ENCODE results near the gene IGF2BP2.

The IGF2BP2 gene

DNA sequence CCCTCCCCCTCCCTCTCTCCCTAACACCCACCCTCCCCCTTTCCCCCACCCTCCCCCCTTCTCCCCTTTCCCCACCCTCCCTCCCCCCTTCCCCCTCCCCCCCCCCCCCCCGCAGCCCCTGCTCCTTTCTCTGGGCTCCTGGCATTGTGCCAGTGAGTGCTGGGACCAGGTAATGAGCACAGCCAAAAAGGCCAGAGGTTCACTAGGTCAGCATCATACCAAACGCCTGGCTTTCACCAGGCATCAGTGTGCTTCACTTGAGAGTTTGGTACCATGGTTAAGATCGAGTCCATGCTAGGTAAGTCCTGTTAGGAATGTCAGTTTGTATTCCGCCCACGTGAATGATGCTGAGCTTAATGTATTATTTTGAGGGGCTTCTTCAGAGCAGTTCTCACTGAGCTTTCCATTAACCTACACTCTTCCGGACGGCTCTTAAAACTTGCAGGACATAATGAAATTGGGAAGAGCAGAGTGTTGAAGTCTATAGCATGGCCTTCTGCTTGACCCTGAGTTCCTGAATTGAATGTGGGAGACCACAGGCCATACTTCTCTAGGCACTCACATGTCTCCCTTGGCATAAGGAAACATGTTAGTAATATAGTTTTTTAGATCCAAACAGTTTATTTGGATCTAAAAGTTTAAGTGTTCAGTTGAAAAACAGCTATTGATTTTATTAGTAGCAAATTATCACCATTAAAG lies 193.2 kb downstream of the IGF2BP2 start:
- no peak for DNase-seq

DNA sequence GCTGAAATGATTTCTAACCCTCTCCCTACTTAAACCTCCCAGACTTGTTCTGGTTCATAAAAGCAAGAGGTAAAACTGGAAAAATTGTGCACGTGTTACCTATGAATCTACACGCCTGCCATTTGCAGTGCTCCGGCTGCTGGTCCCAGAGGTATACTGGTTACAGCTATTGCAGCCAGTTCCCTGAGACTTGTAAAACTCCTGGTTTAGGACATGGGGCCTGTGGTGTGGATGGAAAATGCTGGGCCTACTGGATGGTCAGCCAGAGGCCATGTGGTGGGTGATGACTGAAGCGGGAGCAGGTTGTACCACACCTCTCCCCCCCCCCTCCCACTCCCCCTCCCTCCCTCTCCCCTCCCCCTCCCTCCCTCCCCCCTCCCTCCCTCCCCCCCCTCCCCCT lies 193.7 kb downstream of the IGF2BP2 start:
- no peak for DNase-seq

DNA sequence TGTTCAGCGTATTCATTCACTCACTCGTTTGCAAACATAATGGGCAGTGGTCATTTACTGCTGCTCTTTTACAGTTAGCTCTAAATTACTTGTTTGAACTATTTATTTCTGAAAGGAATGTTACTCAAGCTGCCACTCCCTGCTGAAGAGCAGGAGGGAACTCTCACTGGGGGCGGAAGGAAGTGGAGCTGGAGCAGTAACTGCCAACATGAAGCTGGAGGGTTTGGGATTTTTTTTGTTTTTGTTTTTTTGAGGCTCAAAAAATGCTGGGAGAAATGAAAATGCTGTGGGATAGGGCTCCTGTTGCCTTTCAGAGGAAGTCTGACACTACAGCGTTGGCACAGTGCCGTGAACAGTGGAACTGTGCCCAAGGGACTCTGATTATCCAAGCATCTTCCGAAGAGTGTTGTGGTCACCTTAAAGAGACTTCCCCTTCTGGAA lies 194.6 kb downstream of the IGF2BP2 start:
- no peak for DNase-seq

DNA sequence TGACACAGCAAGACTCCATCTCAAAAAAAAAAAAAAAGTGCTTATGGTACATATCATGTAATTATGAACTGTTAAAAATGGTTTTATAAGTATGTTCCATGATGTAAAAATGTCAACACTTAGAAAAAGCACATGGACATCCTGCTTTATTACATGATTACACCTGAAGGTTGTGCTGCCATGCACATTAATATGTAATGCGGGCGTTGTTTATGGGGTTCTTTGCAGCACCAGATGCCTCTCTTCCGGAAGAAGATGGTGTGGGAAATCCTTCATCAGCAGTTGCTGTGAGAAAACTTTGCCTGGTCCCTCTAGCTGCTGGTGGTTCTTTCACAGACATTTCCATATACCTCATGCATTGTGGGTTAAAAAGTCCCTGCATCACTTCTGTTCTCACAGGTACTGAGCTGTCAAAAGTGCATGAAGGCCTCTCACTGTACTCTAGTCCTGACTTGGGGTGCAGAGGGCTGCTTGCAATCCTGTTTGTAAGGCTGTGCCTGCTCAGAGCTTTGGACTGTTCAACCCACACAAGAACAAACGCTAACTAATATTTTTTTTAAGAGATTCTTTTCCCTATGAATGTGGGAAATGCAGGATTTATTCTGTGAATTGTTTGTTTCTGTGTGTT lies 195.2 kb downstream of the IGF2BP2 start:
- no peak for DNase-seq

DNA sequence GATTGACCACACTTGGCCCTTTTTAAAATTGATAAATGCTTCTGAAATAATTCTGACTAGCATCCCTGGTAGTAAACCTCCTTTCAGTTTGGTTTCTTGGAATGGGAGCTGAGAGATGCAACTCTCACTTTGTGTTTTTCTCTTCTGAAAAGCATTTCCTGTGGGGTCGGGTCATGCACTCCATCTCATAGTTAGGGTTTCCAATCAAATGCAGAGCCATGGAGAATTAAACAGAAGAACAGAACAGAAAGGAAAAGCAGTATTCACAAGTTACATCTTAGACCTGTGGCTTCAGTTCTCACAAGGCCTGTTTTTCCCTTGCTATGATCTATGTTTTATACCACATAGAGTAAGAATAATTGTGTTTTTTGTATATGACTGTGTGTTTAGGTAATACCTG lies 199.1 kb downstream of the IGF2BP2 start:
- DNase-seq = no peak

DNA sequence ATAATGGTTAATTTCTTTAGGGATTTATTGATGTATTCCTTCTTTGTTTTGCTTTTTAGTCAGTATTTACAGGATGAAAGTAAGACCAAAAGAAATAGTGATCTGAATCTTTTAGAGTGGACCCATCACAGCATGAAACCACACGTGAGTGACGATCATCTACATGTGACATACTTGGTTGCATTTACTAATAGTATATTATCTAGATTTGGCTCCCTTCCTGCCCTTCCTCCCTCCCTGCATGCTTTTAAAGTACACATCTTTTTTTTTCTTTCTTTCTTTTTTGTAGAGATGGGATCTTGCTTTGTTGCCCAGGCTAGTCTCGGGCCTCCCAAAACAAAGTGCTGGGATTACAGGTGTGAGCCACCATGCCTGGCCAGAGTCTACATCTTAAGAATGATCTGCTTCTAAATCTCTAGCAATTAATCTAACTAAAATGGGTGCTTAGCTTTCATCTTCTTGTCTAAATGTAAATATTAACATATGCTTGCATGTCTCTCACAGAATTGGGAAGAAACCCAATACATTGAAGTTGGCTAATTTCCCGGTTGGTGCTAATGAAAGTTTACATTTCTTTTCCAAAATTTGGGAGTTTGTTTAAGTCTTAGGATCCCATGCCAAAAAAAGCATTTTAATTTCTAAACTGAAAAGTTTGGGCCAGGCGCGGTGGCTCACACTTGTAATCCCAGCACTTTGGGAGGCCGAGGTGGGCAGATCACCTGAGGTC lies 200.7 kb downstream of the IGF2BP2 start:
- no peak for DNase-seq

DNA sequence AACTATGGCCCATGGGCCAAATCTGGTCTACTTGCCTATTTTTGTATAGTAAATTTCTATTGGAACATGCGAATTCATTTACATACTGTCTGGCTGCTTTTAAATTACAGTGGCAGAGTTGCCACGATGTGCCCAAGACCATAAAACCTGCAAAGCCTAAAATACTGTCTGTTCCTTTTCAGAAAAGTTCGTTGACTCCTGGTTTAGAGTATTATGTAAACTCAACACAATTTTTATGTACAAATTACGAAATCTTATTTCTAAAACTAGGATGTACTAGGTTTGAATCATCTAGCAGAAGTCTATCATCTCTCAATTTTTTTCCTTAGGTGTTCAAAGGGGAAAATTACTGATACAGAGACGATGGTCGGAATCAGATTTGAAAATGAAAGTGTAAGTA lies 211.8 kb downstream of the IGF2BP2 start:
- DNase-seq = no peak

DNA sequence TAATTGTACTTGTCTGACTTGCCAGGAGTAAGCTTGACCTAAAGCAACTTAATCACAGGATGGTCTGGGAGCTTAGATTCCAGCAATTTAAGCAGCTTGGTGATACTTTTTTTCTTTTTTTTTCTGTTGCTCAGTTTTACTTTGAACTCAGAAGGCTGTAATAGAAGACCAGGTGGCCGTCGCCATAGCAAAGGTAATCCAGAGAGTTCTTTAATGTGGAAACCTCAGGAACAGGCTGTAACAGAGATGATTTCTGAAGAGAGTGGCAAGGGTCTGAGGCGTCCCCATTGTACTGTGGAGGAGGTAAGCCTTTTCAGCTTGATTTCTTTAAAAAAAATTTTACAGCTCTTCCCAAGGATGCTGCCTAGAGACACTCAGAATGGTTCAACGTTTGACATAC lies 218.6 kb downstream of the IGF2BP2 start:
- no peak for DNase-seq

DNA sequence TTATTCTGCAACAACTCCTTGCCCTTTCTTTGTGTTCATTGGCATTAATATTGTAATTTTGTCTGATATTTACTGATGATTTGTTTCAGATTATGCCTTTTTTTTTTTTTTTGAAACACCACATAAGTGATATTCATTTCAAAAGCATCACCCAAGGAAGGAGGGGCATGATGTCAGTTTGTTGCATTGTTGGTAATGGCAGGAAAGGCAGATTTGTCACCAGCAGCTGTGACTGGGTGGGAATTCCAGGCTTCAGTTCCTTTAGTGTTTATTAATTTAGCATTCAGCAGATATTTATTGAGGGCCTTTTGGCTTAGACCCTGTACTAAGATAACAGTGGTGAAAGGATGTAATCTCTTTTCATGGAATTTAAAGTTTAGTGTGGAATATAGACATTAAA lies 219.3 kb downstream of the IGF2BP2 start:
- no peak for DNase-seq

DNA sequence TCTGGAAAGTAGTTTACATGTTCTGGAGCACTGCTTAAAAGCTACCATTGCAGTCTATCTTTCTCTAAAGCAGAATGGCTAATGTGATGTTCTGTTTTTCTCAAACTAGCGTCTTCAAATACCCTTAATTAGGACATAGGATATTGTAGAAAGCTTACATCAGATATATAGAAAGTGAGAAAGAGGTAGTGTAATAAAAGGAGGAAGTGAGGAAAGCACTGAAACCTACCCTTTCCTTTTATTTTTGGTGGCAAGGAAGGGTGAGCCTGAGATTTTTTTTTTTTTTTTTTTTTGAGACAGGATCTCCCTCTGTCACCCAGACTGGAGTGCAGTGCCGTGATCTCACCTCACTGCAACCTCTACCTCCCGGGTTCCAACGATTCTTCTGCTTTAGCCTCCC lies 229.3 kb downstream of the IGF2BP2 start:
- DNase-seq = no peak

DNA sequence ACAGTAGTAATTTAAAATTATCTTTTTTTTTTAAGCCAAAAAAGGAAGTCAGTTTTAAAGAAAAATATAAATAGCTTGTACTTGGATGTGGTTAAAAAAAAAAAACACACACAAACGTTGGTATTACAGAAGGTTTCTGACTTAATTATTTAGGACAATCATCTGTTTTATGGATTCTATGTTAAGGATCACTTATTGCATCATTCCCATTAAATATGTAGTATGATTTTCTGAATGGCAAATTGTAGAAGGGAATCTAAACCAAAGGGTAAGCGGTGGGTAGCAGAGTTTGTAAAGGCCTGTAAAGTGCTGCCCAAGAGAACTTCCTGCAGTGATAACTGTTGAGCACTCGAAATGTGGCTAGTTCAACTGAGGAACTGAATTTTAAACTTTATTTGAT lies 230.8 kb downstream of the IGF2BP2 start:
- no peak for DNase-seq
